Islet of Langerhans (tissue), 1 donor: Measurements from ENCODE around the gene PTPN1.
"Not testable (repeated sequence)": the region's sequence is repeated elsewhere in the genome, so short reads cannot be mapped to it uniquely, and the experiment has no call there.

Experiments
- FAIRE-seq: peaks from one replicate; lab custom pipeline; 2011; peaks lifted over from hg19 to GRCh38; lab: Jason Lieb, UNC

The PTPN1 gene

DNA sequence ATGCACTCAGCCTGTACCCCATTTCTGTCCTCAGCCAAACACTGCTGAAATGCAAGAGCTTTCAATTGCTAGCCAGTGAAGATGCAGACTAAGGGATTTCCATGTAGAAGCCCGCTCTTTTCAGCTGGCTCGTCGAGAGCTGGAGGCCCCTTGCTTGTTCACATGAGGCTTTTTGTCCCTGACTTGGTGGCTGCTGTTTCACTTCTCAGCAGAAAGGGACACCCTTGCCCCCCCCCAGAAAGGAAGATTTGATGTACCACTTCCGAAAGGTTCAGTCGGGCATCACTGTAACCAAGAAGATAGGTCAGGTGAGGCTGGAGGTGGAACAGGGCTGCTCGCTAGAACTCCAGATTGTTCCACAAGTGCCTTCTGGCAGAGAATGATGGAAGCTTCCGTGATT, 23.3 kb downstream of the PTPN1 start:
- FAIRE-seq = no peak

DNA sequence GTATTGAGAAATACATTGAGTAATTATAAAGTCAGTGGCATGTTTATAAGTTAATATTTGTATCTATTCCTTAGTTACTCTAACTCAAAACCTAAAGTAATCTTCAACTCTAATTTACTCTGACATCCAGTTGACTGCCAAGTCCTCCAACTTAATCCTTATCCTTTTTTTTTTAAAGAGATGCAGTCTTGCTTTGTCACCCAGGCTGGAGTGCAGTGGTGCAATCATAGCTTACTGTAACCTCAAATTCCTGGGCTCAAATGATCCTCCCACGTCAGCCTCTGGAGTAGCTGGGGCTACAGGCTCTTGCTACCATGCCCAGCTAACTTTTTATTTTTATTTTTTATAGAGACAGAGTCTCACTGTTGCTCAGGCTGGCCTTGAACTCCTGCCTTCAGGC, 24.4 kb downstream of the PTPN1 start:
- no peak for FAIRE-seq

DNA sequence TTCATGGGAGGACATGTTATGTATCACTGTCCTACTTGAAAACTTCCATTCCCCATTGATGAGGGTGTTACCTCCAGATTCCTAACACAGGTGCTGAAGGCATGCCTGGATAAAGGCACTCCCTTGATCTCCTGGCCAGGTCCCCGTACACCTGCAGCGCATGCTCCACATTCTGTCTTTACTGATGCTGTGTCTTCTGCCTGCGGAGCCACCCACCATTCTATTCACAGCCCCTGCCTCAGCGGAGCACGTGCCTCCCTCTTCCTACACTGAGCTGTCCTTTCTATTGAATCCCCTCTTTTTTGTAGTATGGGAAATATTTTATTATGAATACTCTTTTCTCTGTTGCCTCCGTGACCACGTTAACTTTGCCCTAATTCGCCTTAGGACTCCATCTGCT, 25.0 kb downstream of the PTPN1 start:
- FAIRE-seq = no peak

DNA sequence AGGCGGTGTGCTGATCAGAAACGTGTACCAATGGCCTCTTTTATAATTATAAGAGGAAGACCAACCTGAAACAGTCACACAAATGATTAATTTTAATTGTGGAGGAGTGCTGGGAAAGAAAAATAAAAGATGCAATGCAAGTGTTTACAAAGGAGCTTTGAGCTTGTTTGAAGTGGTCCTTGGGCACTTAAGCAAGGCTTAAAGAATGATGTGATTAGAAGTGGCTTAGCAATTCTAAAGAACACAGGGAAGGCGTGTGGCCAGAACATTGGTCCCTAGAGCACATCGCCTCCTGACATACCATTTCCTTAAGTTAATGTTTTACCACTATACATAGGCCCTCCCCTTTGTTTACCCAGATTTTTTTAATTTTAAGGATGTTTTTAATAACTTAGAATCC, 26.1 kb downstream of the PTPN1 start:
- FAIRE-seq = no peak

DNA sequence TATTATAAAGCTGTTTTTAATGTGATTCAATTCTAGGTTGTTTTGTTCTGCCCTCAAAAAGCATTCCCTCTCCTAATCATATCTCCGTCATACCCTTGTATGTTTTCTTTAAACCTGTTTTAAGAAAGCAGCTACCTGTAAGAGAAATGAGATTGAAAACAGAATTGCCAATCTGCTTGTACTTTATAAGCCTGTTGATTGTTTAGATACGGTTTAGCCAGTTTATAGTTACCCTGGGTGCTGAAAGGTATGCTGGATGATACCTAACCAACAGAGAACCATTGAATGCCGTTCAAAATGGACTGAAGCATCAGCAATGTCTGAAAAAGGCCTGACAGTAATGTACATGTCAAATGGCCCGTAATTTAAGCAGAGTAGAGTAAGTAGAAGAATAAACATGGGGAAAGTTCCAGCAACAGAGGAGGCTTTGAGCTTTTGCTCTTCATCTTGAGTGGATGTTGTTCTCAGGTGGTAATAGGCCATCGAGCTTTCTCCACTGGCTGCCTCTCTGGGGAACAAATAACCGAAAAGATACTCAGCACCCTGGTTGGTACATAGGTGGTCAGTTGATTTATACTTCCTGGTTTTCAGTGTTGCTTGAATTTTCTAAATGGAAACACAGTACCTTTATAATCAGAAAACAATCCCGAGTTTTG, 27.5 kb downstream of the PTPN1 start:
- FAIRE-seq = peak; percentile 64

DNA sequence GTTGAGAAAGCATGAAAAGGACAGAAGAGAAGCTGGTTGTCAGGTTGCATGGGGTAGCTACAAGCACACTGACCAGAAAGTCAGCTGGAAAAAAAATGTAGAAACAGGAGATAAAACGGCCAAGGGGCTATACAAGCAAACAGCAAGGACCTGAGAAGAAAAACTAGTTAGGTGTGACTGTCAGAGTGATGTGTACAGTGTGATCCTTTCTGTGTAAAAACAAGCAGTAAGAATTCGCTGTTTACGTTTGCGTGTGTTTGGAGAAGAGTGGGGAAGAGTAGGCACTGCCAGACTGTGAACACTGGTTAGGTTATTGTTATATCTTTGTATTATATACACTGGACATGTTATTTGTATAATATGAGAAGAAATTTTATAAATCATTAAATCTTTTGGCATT, 28.1 kb downstream of the PTPN1 start:
- FAIRE-seq = no peak

DNA sequence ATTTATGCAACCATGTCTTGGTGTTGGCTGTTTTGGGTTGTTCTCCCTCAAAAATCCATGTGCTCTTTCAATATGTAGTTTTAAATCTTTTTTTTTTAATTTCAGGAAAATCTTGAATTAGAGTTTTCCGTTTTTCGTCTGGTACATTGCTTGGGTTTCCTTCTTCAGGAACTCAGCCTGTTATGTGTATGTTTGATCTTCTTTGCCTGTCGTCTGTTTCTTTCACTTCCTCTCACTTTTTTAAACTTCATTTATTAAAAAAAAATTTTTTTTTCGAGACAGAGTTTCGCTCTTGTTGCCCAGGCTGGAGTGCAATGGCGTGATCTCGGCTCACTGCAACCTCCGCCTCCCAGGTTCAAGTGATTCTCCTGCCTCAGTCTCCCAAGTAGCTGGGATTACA, 29.6 kb downstream of the PTPN1 start:
- FAIRE-seq = not testable (repeated sequence)

DNA sequence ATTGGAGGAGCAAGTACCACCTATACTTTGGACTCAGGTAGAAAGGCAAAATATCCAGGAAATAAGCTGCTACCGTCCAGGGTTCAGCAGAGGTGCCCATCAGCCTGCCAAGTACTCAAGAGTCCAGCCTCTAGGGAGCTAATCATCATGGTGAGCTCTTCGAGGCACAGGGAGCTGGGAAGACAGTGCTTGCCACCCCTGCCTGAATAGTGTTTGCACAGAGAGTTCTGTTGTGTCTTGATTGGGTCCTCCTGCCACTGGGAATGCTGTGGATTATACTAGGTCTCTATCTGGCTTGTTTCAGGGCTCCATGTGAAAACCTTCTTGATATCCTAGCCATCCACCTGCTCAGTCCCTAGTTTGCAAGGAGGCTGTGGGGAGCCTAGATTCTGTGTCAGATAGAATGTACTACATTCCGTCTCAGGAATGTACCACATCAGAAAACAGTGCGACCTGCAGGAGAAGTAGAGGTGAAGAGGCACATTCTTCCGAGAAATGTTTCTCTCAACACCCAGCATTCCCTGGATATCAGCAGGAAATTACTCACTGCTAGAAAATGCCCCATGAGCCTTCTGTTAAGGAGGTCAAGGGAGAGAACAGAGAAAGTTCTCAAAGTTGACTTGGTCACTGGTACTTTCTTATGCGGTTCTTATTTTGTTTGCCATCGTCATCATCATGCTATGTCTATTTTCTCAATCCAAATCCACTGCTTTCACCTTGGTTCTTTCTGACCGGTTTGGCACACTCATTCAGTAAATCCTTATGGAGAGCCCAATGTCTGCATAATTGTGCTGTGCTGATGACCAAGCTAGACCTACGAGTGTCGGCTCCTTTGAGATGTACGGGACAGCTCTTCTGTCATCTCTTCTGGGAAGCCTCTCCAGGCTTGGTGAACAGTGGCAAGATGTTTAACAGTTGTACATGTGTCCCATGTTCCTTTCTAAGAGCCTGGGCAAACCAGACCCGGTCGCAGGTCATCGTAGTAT, 30.7 kb downstream of the PTPN1 start:
- no peak for FAIRE-seq

DNA sequence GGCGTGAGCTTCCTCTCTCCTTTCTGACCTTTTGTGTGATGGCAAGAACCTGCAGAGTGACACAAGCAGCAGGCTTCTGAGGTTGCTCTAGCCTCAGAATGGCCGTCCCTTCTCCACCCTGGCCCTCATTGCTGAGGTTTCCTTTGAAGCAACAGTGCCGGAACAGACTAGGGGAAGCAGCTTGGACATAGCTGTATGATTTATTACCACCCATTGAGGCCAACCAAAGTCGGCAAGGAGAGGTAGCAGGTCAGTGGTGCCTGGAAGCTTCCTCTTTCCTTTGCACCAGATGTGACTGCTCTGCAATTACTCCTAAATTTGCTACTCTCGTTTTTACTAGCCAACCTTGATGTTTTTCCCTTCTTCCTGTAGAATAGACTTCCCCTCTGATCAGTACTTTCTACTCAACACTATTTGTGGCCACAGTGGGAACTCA, 31.4 kb downstream of the PTPN1 start:
- no peak for FAIRE-seq

DNA sequence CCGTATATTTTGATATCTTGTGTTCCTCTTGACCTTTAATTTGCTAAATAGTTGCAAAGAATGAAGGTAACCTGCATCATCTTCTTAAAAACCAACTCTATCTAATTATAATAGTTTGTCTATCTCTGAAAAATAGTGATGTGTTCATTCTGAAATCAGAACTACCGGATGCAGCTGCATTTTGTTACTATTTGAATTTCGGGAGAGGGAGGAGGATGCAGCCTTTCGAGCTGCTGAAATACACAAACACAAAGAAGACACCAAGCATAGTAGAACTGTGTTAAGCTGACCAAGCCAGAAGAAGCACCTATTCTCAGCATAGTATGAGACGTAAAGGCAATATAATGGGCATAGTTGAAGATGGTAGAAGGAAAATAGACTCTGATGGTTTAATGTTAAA, 33.1 kb downstream of the PTPN1 start:
- FAIRE-seq = no peak

DNA sequence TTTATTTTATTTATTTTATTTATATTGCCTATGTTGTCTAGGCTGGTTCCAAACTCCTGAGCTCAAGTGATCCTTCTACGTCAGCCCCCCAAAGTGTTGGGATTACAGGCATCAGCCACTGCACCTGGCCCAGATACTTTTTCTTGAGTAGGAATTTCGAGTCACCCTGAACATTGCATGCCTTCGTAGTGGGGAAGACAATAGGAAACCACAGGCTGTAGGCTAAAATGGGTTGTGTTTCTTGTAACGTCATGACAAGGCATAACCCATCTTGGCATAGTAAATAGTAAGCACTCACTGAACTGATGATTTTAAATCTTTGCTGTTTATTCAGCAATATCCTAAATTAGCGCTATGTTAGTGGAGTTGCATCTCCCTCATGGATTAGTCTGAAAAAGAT, 34.9 kb downstream of the PTPN1 start:
- no peak for FAIRE-seq

DNA sequence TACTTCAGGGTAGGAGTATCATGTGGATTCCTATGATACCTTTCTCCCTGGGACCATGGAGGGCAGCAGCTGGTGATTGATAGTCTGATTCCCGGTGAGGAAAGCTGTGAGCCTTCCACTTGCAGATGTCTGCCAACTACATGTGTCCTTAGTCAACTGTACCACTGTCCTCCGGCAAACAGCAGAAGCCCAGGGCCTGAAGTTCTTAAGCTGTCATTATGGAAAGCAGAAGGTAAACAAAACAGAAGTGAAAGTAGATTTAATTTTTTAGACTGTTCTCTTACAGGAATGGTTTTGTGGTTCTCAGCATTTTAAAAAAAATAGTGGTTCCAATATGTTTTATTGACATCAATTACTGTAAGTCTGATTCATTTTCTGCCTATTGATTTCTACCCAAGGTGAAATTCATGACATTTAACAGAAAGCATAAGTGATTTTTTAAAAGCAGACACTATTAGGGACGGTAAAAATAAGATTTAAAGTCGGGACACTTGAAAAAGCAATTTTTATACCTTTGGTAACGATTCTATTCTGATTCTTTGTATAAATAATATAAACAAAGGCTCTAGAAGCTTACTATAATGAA, 36.6 kb downstream of the PTPN1 start:
- FAIRE-seq = peak; percentile 77

DNA sequence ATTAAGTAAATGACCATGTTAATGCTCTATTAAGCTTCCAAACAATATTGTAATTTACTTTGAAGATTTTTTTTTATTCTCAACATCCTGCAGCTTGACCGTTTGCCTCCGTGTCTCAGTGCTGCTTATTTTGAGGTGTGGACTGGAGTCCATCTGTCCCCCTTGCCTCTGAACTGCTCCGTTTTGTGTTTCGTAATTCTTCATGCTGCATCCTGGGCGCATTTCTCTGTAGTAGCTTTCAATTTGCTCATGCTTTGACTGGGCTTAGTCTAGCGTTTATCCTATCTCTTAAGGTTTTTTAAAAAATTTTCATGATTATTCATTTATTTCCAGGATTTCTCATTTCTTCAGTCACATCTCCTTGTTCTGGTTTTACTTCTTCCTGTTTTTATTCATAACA, 37.8 kb downstream of the PTPN1 start:
- no peak for FAIRE-seq

DNA sequence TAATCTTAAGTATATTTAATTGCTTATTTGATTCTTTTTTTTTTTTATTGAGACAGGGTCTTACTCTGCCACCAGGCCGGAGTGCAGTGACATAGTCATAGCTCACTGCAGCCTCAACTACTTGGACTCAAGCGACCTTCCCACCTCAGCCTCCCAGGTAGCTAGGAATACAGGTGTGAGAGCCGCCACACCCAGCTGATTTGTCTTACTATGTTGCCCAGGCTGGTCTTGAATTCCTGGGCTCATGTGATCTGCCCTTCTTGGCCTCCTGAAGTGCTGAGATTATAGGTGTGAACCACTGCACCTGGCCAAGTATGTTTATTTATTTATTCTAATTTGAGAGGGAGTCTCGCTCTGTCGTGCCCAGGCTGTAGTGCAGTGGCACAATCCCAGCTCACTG, 38.2 kb downstream of the PTPN1 start:
- FAIRE-seq = no peak

DNA sequence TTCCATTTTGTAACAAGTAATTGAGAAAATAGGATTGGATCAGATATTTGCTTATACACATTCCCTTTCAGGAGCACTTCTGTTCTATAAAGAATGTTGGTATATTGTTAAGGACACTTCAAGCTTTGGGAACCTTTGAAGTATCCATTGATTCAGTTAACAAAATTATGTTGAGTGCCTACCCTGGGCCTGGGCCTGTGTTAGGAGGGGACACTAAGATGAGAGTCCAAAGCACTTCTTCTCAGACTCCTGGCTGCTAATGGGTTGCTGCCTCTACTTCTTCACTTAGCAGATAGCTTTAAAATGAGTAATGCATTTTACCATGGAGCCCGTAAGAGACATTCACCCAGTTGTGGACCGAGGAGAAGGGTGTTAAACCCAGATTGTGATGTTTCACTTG, 40.3 kb downstream of the PTPN1 start:
- FAIRE-seq = no peak

DNA sequence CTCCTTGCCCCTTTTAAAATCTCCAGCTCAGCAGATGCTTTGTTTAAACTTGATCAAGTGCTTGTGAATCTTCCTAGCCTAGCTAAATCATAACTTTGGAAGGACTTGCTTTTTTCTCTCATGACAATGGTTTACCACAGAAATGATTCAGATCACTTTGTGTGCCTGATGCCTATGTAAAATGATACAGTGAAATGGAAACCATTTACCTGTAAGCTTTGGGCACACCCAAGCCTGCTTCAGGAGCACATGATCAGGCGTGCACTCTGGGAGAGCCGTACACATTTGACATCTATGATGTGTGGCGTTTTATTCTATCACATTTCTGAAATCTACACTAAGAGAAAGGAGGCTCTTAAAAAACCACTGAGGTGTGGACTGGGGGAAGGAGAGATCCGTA, 41.1 kb downstream of the PTPN1 start:
- FAIRE-seq = no peak

DNA sequence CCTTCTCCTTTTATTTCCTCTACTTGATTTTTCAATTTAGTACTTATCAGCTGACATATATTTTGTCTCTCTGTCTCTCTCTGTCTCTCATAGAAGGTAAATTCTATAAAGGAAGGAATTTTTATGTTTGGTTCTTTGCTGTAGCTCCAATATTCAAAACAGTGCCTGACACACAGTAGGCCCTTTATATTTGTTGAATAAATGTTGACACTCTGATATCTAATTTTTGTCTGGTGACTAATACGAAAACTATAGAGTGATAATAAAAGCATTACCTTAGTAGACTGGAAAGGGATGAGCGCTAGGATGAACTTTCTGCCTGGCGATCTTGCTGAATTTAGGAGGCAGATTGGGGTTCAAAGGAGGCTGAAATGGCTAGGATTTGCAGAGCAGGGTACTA, 42.8 kb downstream of the PTPN1 start:
- no peak for FAIRE-seq

DNA sequence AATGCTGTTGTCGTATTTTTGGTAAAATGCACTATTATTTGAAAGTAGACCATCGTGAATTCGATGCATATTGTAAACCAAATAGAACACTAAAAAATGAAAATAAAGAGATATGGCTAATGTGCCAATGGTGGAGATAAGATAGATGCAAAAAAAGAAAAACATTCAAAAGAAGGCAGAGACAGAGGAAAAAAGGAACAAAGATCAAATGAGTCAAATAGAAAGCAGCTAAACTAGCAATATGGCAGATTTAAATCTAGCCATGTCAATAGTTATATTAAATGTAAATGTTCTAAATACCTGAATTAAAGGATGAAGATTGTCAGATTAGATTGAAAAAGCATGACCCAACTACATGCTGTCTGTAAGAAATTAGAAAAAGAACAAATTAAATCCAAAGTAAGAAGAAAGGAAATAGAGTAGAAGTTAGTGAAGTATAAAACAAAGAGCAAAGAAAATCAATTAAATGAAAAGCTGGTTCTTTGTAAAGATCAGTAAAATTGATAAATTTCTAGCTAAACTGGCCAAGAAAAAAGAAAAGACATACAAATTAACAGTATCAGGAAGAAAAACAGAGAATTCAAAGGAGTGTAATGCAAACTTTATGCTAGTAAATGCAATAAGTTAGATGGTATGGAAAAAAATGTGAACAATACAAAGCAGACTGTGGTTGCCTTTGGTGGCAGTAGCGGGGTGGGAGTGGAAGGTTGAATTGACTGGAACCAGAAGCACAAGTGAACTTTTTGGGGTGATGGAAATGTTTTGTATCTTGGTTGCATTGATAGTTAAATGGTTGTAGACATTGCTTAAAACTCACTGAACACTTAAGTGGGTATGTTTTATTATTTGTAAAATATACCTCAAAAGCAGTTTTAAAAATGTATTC, 44.8 kb downstream of the PTPN1 start:
- peak; percentile 5 for FAIRE-seq

DNA sequence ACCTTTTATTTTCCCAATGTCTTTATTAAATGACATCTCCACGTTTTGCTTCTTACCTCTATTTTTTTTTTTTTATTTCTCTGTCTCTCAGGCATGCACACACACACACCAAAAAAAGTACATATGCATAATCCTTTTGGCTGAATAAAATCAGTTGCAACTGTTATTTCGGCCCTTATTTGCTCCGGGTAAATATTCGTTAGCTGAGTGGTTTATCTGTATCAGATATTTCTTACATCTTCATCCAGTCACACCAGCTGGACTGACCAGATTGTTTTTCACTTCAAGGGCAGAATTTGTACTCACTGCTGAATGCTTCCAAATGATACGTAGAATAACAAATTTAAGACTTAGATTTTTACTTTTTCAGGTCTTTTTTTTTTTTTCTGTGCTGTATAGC, 45.5 kb downstream of the PTPN1 start:
- FAIRE-seq = no peak

DNA sequence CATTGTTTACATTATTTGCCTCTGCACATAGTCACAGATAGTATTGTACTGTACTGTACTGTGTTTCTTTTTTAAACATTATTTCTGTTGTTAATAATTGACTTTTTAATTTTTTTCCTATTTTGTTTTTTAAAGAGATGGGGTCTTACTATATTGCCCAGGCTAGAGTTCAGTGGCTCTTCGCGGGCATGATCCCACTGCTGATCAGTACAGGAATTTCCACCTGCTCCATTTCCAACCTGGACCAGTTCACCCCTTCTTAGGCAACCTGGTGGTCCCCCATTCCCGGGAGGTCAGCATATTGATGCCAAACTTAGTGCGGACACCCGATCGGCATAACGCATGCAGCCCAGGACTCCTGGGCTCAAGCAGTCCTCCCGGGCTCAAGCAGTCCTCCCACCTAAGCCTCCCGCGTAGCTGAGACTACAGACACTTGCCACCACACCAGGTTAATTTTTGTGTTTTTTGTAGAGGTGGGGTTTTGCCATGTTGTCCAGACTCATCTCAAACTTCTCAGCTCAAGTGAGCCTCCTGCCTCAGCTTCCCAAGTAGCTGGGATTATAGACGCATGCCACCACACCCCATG, 47.5 kb downstream of the PTPN1 start:
- no peak for FAIRE-seq

DNA sequence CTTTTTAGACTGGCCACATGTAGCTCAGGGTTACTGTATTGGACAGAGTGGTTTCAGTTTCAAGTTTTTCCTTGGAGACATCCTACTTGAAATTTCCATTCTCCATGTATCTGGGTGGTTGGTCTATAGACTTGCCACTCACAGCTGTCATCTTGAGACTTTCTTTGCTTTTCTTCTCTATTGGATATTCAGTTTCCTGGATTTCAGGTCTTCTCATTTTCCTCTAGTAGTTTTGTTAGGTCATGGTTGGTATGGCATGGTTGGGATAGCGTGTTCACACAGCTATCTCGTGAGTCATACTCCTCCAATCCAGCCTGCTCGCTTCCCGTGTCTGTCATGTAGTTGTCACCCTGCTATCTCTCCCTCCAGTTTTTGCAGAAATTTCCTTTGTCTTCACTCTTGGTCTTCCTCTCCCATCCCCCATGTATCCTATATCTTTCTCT, 48.3 kb downstream of the PTPN1 start:
- no peak for FAIRE-seq

DNA sequence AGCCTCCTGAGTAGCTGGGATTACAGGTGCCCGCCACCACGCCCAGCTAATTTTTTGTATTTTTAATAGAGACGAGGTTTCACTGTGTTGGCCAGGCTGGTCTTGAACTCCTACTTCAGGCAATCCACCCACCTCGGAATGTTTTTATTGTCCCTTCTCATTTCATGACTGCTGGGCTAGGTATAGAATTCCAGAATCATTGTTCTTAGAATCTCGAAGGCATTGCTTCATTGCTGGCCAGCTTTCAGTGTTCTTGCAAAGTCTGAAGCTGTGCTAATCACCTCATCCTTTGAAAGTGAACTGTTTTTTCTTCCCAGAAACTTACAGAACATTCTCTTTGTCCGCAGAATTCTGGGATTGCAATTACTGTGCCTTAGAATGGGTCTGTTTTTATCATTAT, 49.0 kb downstream of the PTPN1 start:
- no peak for FAIRE-seq
